T-helper 17 cell (primary cell): ENCODE results near the gene NLGN1. TPM values are rescaled to one million over a fixed set of nuclear protein-coding genes. Genes with fewer than 3 reads are reported as not detected.

Experiments used
- ATAC-seq: fragments of 150-1000 bp; cut with Tn5 transposase; 2 replicates; pipeline ENCODE4 v1.10.0; 2021; ENCODE audit warnings: mild to moderate bottlenecking, moderate library complexity
- DNase-seq, 3 donors: peaks; one replicate each; pipeline versions ENCODE4 v3.0.0 to v3.0.0-alpha.2; 2020 to 2021
- H3K9me3 ChIP-seq: one replicate; pipeline ENCODE4 v1.7.0; 2013; ENCODE audit warnings: low read length, mild to moderate bottlenecking; ENCODE audit not compliant: control insufficient read depth, poor library complexity, severe bottlenecking
- H3K27ac Mint-ChIP-seq: one replicate; pipeline ENCODE4 v1.8.0; 2022; ENCODE audit warnings: mild to moderate bottlenecking, moderate library complexity, mixed read lengths
- H3K27me3 Mint-ChIP-seq: one replicate; pipeline ENCODE4 v1.8.0; 2022; ENCODE audit warnings: mixed read lengths
- H3K36me3 Mint-ChIP-seq: one replicate; pipeline ENCODE4 v1.8.0; 2022; ENCODE audit warnings: low read depth, mixed read lengths
- H3K4me1 Mint-ChIP-seq: one replicate; pipeline ENCODE4 v1.8.0; 2022; ENCODE audit warnings: mild to moderate bottlenecking, mixed read lengths
- H3K4me3 Mint-ChIP-seq: one replicate; pipeline ENCODE4 v1.8.0; 2022; ENCODE audit warnings: mild to moderate bottlenecking, moderate library complexity, mixed read lengths
- total RNA-seq, 4 donors: library from RNA in 2 of 4; stranded (reverse) in 2 of 4; gene quantifications; one replicate each; pipeline ENCODE4 v1.2.3 and lab custom pipeline; 2022 to 2026

NLGN1 gene
- total RNA-seq, 2 donors from 2014 or later: not detected

DNA sequence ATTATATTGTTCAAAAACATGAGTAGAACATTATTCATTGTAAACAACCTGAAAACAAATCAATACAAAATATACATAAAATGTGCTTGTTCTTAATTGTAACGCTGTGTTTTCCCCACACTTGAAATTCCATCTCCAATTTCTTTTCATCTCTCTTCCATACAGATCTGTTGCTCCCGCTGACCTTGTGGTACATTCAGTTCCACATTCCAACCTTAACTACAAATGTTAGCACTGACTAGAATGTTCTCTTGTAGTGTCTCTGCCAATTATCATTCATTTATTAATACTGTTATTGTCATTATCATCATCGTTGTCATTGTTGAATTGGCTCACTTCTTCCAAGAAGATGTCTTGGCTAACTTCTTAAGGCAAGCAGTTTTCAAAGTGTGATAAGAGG is 65.7 kb downstream of the NLGN1 start:
- Mint-ChIP-seq H3K36me3 (no peaks in the 10 kb centered on the region), H3K27me3 (no peaks in the 10 kb centered on the region), H3K4me1 (no peaks in the 10 kb centered on the region), H3K4me3 (no peak overlapping the region), H3K27ac (no peak overlapping the region)
- no peak for DNase-seq
- no peaks in the 10 kb centered on the region for H3K9me3 ChIP-seq
- ATAC-seq: no peak

DNA sequence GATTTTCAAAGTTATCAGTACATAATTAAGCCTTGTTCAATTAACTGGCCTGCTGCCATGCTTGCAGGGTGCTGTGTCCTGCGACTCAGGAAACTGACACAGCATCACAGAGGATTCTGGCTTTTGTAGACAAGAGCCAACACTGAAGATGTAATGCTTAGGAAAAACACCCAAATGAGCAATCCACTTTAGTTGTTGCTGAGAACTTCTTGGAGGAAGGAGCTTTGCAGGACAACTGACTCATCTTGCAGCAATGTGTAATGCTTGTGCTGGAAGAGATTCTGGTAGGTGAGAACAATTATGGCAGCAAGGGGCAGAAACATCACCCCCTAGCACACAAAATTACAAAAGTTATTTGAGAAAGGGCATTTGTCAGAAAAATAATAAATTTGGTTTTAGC is 67.6 kb downstream of the NLGN1 start:
- no peaks in the 10 kb centered on the region for H3K9me3 ChIP-seq
- Mint-ChIP-seq H3K36me3 (no peaks in the 10 kb centered on the region), H3K4me1 (no peaks in the 10 kb centered on the region), H3K27ac (no peak overlapping the region), H3K27me3 (no peaks in the 10 kb centered on the region), H3K4me3 (no peak overlapping the region)
- DNase-seq (no peak), ATAC-seq (no peak)

GRCh38 chr3:173465898-173466678 is 68.5 kb downstream of the NLGN1 start:
- H3K9me3 ChIP-seq: no peaks in the 10 kb centered on the region
- no peak overlapping the region for H3K27ac Mint-ChIP-seq
- no peak for DNase-seq
- H3K36me3 Mint-ChIP-seq: no peaks in the 10 kb centered on the region
- no peak for ATAC-seq
- no peak overlapping the region for H3K4me3 Mint-ChIP-seq
- H3K27me3 Mint-ChIP-seq: no peaks in the 10 kb centered on the region
- H3K4me1 Mint-ChIP-seq: no peaks in the 10 kb centered on the region

DNA sequence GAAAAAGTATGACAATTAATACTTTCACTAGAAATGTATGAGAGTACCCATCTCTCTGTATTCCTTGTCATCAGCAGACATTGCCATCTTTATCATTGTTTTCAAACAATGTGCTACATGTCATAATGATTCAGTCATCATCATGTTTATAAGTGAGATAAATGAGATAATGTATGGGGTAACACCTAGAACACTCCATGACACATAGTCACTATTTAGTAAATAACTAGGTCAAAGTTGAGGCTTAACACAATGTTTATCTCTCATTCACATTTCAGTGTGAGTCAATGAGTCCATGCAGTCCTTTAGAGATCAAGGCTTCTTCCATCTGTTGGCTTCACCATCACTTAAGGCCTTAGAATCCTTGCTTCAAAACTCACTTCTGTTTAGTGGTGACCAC is 70.0 kb downstream of the NLGN1 start:
- ATAC-seq: no peak
- no peaks in the 10 kb centered on the region for H3K36me3 Mint-ChIP-seq
- no peak overlapping the region for H3K4me3 Mint-ChIP-seq
- H3K27ac Mint-ChIP-seq: no peak overlapping the region
- no peaks in the 10 kb centered on the region for H3K4me1 Mint-ChIP-seq
- H3K9me3 ChIP-seq: no peaks in the 10 kb centered on the region
- H3K27me3 Mint-ChIP-seq: no peaks in the 10 kb centered on the region
- DNase-seq: no peak

GRCh38 chr3:173473237-173473636 is 75.7 kb downstream of the NLGN1 start:
- Mint-ChIP-seq H3K27ac (no peak overlapping the region), H3K27me3 (no peaks in the 10 kb centered on the region), H3K4me1 (no peaks in the 10 kb centered on the region), H3K4me3 (no peak overlapping the region), H3K36me3 (no peaks in the 10 kb centered on the region)
- ATAC-seq (no peak), DNase-seq (no peak)
- no peaks in the 10 kb centered on the region for H3K9me3 ChIP-seq

- H3K9me3 ChIP-seq: no peaks in the 10 kb centered on the region
- H3K4me3 Mint-ChIP-seq: no peak overlapping the region
- no peaks in the 10 kb centered on the region for H3K4me1 Mint-ChIP-seq
- no peaks in the 10 kb centered on the region for H3K36me3 Mint-ChIP-seq
- H3K27me3 Mint-ChIP-seq: no peaks in the 10 kb centered on the region
- DNase-seq (no peak), ATAC-seq (no peak)
- H3K27ac Mint-ChIP-seq: no peak overlapping the region
These were observed 81.8 kb downstream of the NLGN1 start for GRCh38 chr3:173479301-173479700.

GRCh38 chr3:173501931-173502489 is 104.5 kb downstream of the NLGN1 start:
- Mint-ChIP-seq H3K27ac (no peak overlapping the region), H3K36me3 (no peaks in the 10 kb centered on the region), H3K27me3 (no peaks in the 10 kb centered on the region), H3K4me3 (no peak overlapping the region), H3K4me1 (no peaks in the 10 kb centered on the region)
- no peak for DNase-seq
- ATAC-seq: no peak
- no peaks in the 10 kb centered on the region for H3K9me3 ChIP-seq

DNA sequence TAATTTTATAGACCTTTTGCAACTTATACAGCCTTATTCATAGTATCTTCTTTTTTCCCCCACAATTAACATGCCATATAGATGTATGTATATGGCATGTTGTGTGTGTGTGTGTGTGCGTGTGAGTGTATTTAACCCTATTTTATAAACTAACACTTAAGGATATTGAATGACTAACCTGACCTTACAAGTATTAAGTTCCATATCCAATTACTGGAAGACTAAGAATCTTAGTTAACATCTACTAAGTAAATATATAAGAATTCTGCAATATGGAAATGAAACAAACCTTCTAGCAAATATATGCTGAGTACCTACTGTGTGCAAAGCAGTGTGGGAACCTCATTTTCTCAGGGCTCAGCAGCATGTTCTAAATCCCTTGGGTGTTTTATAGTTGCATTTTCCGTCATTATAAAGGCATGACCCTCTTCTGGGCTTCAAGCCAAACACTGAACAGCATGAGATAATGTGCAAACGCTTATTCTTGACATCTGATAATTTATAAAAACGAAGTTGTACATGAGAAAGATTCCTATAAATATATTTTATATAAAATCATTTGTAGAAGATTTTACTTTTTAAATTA is 105.5 kb downstream of the NLGN1 start:
- ATAC-seq: no peak

GRCh38 chr3:173510565-173510964 is 113.0 kb downstream of the NLGN1 start:
- H3K27ac Mint-ChIP-seq: no peak overlapping the region
- no peaks in the 10 kb centered on the region for H3K4me1 Mint-ChIP-seq
- H3K27me3 Mint-ChIP-seq: no peaks in the 10 kb centered on the region
- H3K36me3 Mint-ChIP-seq: no peaks in the 10 kb centered on the region
- H3K4me3 Mint-ChIP-seq: no peak overlapping the region
- H3K9me3 ChIP-seq: no peaks in the 10 kb centered on the region
- DNase-seq (no peak), ATAC-seq (no peak)

More for the DNA sequence above, 105.5 kb downstream of the NLGN1 start:
- DNase-seq: no peak
- no peaks in the 10 kb centered on the region for H3K36me3 Mint-ChIP-seq
- no peaks in the 10 kb centered on the region for H3K4me1 Mint-ChIP-seq
- H3K27me3 Mint-ChIP-seq: no peaks in the 10 kb centered on the region
- no peak overlapping the region for H3K4me3 Mint-ChIP-seq
- no peak overlapping the region for H3K27ac Mint-ChIP-seq
- no peaks in the 10 kb centered on the region for H3K9me3 ChIP-seq

GRCh38 chr3:173513123-173513522 is 115.6 kb downstream of the NLGN1 start:
- Mint-ChIP-seq H3K36me3 (no peaks in the 10 kb centered on the region), H3K4me1 (no peaks in the 10 kb centered on the region), H3K27me3 (no peaks in the 10 kb centered on the region), H3K27ac (no peak overlapping the region), H3K4me3 (no peak overlapping the region)
- H3K9me3 ChIP-seq: no peaks in the 10 kb centered on the region
- DNase-seq (no peak), ATAC-seq (no peak)

DNA sequence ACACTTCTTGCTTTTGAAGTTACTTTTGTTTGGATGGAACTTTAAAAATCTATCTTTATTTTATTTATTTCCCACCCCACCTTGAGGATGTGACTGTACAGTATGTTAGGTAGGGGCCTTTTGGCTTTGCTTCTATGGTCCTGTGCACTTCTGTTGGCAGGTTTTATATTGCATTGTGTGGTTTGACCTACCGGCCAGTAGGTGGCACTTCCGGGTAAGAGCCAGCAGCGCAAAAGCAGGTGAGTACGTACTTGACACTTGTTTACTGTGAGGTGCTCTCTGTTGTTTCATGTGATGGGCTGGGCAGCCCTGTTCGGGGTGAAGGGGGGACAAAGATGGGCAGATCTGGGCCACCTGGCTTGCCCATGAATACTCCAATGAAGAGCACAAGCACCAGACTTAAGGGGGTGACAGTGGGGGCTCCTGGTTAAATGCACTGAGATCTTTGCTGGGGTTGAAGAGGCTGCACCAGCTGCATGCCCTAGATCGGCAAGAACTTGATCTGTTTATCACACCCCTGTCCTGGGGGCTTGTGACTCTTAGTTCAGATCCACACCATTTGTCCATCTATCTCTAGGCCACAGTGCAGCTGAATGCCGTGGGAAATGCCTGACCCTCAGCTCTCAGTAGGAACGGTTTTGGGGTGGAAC is 131.6 kb downstream of the NLGN1 start:
- no peak for DNase-seq
- Mint-ChIP-seq H3K27me3 (no peaks in the 10 kb centered on the region), H3K4me1 (no peaks in the 10 kb centered on the region), H3K36me3 (no peaks in the 10 kb centered on the region), H3K27ac (no peak overlapping the region), H3K4me3 (no peak overlapping the region)
- ATAC-seq: no peak
- H3K9me3 ChIP-seq: no peaks in the 10 kb centered on the region

DNA sequence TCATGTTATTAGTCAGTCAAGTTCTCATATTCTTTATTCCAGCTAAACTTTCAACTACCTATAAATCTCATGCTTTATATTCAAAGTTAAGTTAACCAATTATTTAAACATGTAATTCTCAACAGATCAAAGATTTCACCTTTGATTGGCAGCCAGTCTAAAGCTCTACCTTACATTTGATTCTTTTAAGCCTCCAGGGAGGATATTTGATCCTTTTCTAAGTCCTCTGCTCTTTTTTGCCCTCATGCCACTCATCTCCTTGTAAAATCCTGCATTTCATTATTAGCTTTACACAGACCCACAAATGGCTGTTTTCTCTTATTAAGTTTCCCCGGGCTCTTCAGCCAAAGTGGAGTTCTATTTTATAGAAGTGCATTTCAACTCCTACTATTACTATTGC is 134.1 kb downstream of the NLGN1 start:
- H3K36me3 Mint-ChIP-seq: no peaks in the 10 kb centered on the region
- ATAC-seq: no peak
- no peaks in the 10 kb centered on the region for H3K27me3 Mint-ChIP-seq
- DNase-seq: no peak
- no peaks in the 10 kb centered on the region for H3K9me3 ChIP-seq
- no peak overlapping the region for H3K4me3 Mint-ChIP-seq
- no peak overlapping the region for H3K27ac Mint-ChIP-seq
- no peaks in the 10 kb centered on the region for H3K4me1 Mint-ChIP-seq

DNA sequence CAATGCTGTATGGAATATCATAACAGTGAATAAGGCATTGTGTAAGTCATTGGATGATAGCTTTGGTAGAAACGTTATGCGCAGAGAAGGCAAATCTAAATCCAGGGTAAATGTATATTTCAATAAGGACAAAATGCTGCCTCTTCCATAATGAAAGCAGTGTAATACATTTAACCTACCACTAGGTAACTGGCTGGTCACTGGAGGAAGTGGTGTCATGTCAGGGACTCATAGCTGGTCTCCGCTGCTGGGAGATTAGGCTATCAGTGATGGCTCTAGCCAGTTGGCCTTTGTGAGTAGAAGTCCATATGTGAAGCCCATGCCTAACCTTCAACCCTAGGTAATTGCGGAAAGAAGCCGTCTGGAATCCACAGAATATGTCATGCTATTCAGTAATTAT is 140.9 kb downstream of the NLGN1 start:
- ATAC-seq (no peak), DNase-seq (no peak)
- H3K36me3 Mint-ChIP-seq: no peaks in the 10 kb centered on the region
- no peaks in the 10 kb centered on the region for H3K4me1 Mint-ChIP-seq
- no peak overlapping the region for H3K27ac Mint-ChIP-seq
- no peaks in the 10 kb centered on the region for H3K9me3 ChIP-seq
- H3K27me3 Mint-ChIP-seq: no peaks in the 10 kb centered on the region
- no peak overlapping the region for H3K4me3 Mint-ChIP-seq
